HepG2 (cell line): ENCODE data around the gene CFAP54. TPM values are rescaled to one million over a fixed set of nuclear protein-coding genes. Genes with fewer than 3 reads are reported as not detected.

Source experiments
- GLI4 ChIP-seq: sonication (generic); formaldehyde crosslinking; IDR thresholded peaks from 2 replicates; pipeline ENCODE4 v1.5.1; 2020; ENCODE audit warnings: missing genetic modification reagents, mild to moderate bottlenecking, moderate library complexity, borderline replicate concordance
- PATZ1 ChIP-seq: sonication (generic); formaldehyde crosslinking; IDR thresholded peaks from 2 replicates; pipeline ENCODE4 v1.4.0; 2020; ENCODE audit warnings: missing genetic modification reagents
- PHF8 ChIP-seq: sonication (generic); formaldehyde crosslinking; IDR thresholded peaks from 2 replicates; pipeline ENCODE4 v1.5.0; 2020; ENCODE audit warnings: missing genetic modification reagents
- POGK ChIP-seq: sonication (generic); formaldehyde crosslinking; conservative IDR thresholded peaks from 2 replicates; pipeline ENCODE4 v1.8.0; 2022; ENCODE audit warnings: mild to moderate bottlenecking, moderate library complexity, missing genetic modification reagents
- SNAPC2 ChIP-seq: sonication (generic); formaldehyde crosslinking; IDR thresholded peaks from 2 replicates; pipeline ENCODE4 v1.8.1; 2022; ENCODE audit warnings: mild to moderate bottlenecking, missing genetic modification reagents
- SUZ12 ChIP-seq: fragments of 150-350 bp; IDR thresholded peaks from 2 replicates; pipeline ENCODE4 v1.6.1; 2014; ENCODE audit warnings: low read depth, low read length
- TMF1 ChIP-seq: sonication (generic); formaldehyde crosslinking; IDR thresholded peaks from 2 replicates; pipeline ENCODE4 v1.8.1; 2022; ENCODE audit warnings: low read depth, missing genetic modification reagents
- TOE1 ChIP-seq: sonication (generic); formaldehyde crosslinking; IDR thresholded peaks from 2 replicates; pipeline ENCODE4 v1.4.0; 2020; ENCODE audit warnings: mild to moderate bottlenecking, missing genetic modification reagents
- ZBTB3 ChIP-seq: sonication (generic); formaldehyde crosslinking; IDR thresholded peaks from 2 replicates; pipeline ENCODE4 v1.4.0; 2020; ENCODE audit warnings: low read depth, mild to moderate bottlenecking, moderate library complexity, missing genetic modification reagents, borderline replicate concordance
- ZFP90 ChIP-seq: sonication (generic); formaldehyde crosslinking; IDR thresholded peaks from 2 replicates; pipeline ENCODE4 v1.8.0; 2022; ENCODE audit warnings: missing genetic modification reagents, mild to moderate bottlenecking, inconsistent platforms, borderline replicate concordance
- ZNF543 ChIP-seq: sonication (generic); formaldehyde crosslinking; IDR thresholded peaks from 2 replicates; pipeline ENCODE4 v1.4.0; 2020; ENCODE audit warnings: mild to moderate bottlenecking, missing genetic modification reagents
- ZNF597 ChIP-seq: sonication (generic); formaldehyde crosslinking; IDR thresholded peaks from 2 replicates; pipeline ENCODE4 v1.5.0; 2020; ENCODE audit warnings: missing genetic modification reagents
- ZNF780A ChIP-seq: sonication (generic); formaldehyde crosslinking; IDR thresholded peaks from 2 replicates; pipeline ENCODE4 v1.8.0; 2022; ENCODE audit warnings: mild to moderate bottlenecking, missing genetic modification reagents, moderate library complexity
- ZNF816 ChIP-seq: sonication (generic); formaldehyde crosslinking; IDR thresholded peaks from 2 replicates; pipeline ENCODE4 v1.8.0; 2022; ENCODE audit warnings: missing genetic modification reagents, mild to moderate bottlenecking, borderline replicate concordance
- ZNF850 ChIP-seq: sonication (generic); formaldehyde crosslinking; conservative IDR thresholded peaks from 2 replicates; pipeline ENCODE4 v1.9.0; 2021; ENCODE audit warnings: mild to moderate bottlenecking, missing genetic modification reagents
- polyA plus RNA-seq, 8 experiments: library from polyadenylated mRNA; depleted of rRNA in 3 of 8; stranded (reverse) in 7 of 8; unstranded in 1 of 8; fragments of >200 nt; fragmentation: Illumina TruSeq in 4 of 8; extraction: Trizol in 4 of 8; gene quantifications; 2 replicates each; pipeline versions ENCODE4 v1.2.1 to v1.2.3, GENCODE V29; 2011 to 2016; ENCODE audit warnings: low read depth in 4 of 8, missing spikeins in 1 of 8, mixed read lengths in 1 of 8; ENCODE audit not compliant: insufficient read depth in 1 of 8
- total RNA-seq, 5 experiments: library from RNA; depleted of rRNA; stranded (reverse); fragments of >200 nt; fragmentation: Illumina TruSeq; extraction: Trizol; gene quantifications; 2 replicates each; pipeline ENCODE4 v1.2.3, GENCODE V29; 2016; ENCODE audit warnings: low read depth in 1 of 5
- TF ChIP-seq, protein P1 (sequence below), 2 experiments: sonication (generic) in 1 of 2; formaldehyde crosslinking in 1 of 2; IDR thresholded peaks; 2 replicates each; pipeline versions ENCODE4 v1.6.1 to v1.9.0; 2014 to 2022; ENCODE audit warnings: antibody characterized with exemption in 1 of 2, borderline replicate concordance in 1 of 2, inconsistent platforms in 1 of 2, low read depth in 1 of 2, missing genetic modification reagents in 1 of 2
- TF ChIP-seq, protein P2 (sequence below): sonication (generic); formaldehyde crosslinking; IDR thresholded peaks from 2 replicates; pipeline ENCODE4 v1.4.0; 2020; ENCODE audit warnings: missing genetic modification reagents, low read depth, mild to moderate bottlenecking, borderline replicate concordance

The CFAP54 gene
- total and polyA plus RNA-seq, 2 of the 13 experiments (the other 11 are each of a cell fraction or from before 2014, with no cell fraction given): not detected

DNA sequence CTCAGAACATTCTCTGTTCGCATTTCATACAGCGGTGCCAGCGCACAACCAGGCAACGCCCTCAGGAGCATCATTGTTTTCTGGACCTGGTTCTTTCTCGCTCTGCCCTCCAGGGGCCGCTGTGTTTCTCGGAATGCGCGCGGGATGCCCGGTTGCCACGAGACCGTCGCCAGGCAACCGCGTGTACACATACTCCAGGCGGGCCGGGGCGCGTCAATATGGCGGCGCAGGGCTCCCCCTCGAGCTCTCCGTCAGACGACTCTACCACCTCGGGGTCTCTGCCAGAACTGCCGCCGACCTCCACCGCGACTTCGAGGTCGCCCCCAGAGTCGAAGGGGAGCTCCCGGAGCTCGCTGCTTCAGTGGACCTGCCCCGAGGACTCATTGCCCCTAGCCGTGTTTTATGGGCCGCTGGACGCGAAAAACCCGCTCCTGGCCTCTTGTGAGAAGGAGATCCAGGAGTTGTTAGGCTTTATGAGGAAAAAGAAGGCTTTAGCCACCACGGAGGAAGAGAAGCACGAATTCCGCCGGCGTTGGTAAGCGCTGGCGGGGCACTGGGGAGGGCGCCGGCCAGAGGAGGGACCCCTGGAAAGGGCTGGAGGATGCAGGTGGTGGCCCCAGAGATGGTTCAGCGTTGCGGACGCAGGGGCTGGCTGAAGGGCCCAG is at the start of gene CFAP54 (continued):
- TF ChIP-seq, protein P1, sequence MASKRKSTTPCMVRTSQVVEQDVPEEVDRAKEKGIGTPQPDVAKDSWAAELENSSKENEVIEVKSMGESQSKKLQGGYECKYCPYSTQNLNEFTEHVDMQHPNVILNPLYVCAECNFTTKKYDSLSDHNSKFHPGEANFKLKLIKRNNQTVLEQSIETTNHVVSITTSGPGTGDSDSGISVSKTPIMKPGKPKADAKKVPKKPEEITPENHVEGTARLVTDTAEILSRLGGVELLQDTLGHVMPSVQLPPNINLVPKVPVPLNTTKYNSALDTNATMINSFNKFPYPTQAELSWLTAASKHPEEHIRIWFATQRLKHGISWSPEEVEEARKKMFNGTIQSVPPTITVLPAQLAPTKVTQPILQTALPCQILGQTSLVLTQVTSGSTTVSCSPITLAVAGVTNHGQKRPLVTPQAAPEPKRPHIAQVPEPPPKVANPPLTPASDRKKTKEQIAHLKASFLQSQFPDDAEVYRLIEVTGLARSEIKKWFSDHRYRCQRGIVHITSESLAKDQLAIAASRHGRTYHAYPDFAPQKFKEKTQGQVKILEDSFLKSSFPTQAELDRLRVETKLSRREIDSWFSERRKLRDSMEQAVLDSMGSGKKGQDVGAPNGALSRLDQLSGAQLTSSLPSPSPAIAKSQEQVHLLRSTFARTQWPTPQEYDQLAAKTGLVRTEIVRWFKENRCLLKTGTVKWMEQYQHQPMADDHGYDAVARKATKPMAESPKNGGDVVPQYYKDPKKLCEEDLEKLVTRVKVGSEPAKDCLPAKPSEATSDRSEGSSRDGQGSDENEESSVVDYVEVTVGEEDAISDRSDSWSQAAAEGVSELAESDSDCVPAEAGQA (IDR thresholded peaks at IDR 0.05; ENCODE audit: low read depth): peak; percentile 23; the same call in 1 of the 2 replicates
- TF ChIP-seq, protein P1 (CRISPR knock-in tag; IDR thresholded peaks at IDR 0.05; ENCODE audit: borderline replicate concordance): no peak
- TF ChIP-seq ZNF543 (CRISPR knock-in tag) (no peak), ZNF850 (CRISPR knock-in tag) (no peak), GLI4 (CRISPR knock-in tag) (no peak), ZFP90 (CRISPR knock-in tag) (no peak), SNAPC2 (CRISPR knock-in tag) (no peak), ZBTB3 (CRISPR knock-in tag) (no peak), ZNF780A (CRISPR knock-in tag) (no peak), ZNF816 (no peak), PHF8 (CRISPR knock-in tag) (peak; percentile 33; the same call in 1 of the 2 replicates), SUZ12 (no peak), TMF1 (CRISPR knock-in tag) (no peak), ZNF597 (CRISPR knock-in tag) (no peak), PATZ1 (no peak), POGK (CRISPR knock-in tag) (no peak), TOE1 (no peak)
- TF ChIP-seq, protein P2, sequence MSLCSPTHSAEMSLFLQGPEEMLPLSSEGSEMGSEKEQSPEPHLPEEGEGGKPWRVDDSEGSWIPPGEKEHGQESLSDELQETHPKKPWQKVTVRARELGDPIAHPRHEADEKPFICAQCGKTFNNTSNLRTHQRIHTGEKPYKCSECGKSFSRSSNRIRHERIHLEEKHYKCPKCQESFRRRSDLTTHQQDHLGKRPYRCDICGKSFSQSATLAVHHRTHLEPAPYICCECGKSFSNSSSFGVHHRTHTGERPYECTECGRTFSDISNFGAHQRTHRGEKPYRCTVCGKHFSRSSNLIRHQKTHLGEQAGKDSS (CRISPR knock-in tag): no peak
